Stimulated activated CD8-positive, alpha-beta memory T cell treated with anti-CD3 and anti-CD28 coated beads, Interleukin-4, amount 100 ng/mL, for 24 hours (primary cell): Measurements from ENCODE around the gene NDUFS6.
A peak's percentile ranks its signal among the peaks of the same experiment; 100 is the strongest.

Source experiments
- DNase-seq: peaks from one replicate; pipeline ENCODE4 v3.0.0-alpha.2; 2020; ENCODE audit warnings: low read depth

The NDUFS6 gene

GRCh38 chr5:1801222-1801966, at the start of gene NDUFS6:
TSS of gene NDUFS6 (plus strand) at chr5:1801407. CDS start at chr5:1801418, 11 bp downstream.
- DNase-seq: peak; percentile 80

- no peak for DNase-seq
Measured at GRCh38 chr5:1751864-1752822, 49.1 kb upstream of the NDUFS6 start.

GRCh38 chr5:1752881-1753280, 48.3 kb upstream of the NDUFS6 start:
- no peak for DNase-seq

DNA sequence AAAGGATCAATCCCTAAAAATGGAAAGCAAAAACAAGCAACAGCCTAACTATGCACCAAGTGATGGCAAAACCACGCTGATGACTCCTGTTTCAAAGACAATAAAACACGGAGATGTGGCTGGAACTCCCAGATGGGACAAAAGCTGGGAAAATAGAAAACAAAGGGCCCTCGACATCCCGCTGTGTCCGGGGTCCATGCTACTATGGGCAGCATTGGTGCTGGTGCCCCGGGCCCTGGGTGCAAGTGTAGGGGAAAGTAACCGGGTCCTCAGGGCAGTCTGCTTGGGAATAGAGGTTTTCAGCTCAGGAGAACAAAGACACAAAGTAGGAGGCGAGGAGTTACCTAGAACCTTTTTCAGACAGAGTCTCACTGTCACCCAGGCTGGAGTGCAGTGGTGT, 47.7 kb upstream of the NDUFS6 start:
- no peak for DNase-seq

DNA sequence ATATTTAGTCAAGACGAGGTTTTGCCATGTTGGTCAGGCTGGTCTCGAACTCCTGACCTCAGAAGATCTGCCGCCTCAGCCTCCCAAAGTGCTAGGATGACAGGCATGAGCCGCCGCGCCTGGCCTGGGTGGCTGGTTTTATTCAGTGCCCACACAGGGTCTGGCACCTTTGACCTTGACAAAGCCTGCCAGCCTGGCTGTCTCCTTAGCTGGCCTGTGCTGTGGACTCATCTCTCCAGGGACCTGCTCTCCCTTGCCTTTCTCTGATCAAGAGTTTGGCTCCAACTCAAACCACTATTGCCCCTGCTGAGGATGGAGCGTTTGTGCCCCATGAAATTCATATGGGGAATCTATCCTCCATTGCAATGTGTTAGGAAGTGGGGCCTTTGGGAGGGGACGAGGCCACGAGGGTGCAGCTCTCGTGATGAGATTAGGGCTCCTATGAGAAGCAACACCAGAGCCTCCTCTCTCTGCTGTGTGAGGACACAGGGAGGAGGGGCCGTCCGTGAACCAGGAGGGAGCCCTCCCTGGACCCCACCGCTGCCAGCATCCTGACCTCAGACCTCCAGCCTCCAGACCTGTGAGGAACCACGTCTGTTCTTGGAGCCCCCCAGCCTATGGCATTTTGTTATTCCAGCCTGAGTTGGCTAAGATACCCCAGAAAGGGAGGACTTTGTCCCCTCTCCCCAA, 46.5 kb upstream of the NDUFS6 start:
- no peak for DNase-seq

DNA sequence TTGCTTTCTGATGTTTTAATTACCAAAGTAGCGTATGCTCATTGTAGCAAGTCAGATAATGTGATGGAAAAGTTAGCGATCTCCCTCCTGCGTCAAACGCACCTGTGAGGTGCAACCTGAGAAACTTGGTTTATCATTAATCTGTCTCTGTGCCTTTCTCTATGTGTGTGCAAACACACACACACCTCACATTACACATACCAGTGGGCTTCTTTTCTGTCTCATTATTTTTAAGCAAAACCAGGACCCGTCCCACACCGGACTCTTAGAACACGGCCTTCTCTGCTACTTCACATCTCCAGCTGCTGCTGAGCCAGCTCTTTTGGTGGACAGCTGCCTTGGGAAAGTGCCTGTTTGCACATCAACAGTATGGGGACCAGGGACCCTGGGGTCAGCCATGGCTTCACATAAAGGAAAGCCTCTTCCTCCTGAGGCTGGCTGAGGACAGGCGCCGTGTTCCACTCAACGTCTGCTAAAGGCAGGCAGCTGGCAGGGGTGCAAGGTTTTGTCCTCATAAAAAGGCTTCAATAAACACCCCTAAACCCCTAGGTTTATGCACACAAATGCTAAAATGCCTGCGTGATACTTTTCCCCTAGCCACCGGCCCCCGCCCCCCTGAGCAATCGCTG, 45.8 kb upstream of the NDUFS6 start:
- no peak for DNase-seq

- no peak for DNase-seq
Measured at GRCh38 chr5:1756481-1756880, 44.7 kb upstream of the NDUFS6 start.

- DNase-seq: no peak
Measured at GRCh38 chr5:1757511-1757910, 43.7 kb upstream of the NDUFS6 start.

- DNase-seq: no peak
Measured at GRCh38 chr5:1758574-1758973, 42.6 kb upstream of the NDUFS6 start.

DNA sequence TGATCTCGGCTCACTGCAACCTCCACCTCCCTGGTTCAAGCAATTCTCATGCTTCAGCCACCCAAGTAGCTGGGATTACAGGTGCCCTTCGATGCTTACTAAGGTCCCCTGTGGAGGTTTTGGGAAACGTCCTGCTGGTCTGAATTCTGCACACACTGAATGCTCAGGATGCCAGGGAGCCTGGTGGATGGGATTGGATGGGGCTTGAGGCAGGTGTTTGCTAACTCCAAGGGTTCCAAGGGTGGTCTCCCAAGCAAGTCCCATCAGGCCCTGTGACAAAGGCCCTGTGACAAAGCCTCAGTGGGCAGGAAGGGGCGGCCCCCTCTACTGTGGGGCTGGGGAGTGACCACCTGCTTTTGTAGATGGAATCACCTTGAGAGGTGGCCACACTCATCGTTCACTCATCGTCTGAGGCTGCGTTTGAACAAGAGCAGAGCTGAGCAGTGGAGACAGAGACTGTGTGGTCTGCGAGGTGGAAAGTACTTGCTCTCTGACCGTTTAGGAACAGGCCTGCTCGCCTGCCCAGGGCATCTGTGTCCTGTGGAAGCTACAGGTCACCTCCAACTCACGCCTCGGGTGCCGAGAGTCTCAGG, 41.7 kb upstream of the NDUFS6 start:
- DNase-seq: no peak

GRCh38 chr5:1760231-1760630, 41.0 kb upstream of the NDUFS6 start:
- no peak for DNase-seq

DNA sequence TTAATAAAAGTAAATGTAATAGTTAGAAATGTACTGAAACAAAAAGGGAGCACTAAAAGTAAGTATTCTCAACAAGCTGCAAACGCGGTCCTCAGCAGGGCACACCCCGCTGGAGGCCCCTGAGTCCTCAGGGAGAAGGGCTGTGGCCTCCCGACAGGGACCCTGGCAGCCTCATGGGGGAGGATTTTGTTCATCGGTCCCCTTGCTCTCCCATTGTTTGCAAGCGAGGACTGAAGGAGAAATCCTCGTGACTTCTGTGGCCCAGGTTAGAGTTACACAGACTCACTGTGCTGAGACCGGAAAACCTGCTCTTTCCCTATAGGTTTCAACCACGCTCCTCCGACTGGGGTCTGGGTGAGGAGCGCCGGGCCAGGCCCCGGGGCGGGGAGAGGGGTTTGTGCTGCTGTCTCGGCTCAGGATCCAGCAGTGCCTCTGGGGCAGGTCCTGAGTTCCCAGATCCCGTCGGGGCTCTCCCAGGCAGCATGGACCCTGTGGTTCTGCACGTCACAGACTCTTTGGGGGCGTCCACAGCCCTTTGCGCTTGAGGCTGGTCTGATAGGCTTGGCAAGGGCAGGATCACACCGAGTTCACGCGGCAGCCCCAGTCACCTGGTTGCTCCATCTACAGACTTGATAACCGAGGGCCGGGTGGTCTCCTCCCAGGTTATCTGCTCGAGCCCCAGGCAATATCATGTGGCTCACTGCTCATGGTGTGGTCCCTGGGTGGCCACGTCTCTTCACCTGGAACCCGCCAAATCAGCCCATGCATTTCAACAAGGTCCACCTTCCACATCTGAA, 40.4 kb upstream of the NDUFS6 start:
- no peak for DNase-seq

DNA sequence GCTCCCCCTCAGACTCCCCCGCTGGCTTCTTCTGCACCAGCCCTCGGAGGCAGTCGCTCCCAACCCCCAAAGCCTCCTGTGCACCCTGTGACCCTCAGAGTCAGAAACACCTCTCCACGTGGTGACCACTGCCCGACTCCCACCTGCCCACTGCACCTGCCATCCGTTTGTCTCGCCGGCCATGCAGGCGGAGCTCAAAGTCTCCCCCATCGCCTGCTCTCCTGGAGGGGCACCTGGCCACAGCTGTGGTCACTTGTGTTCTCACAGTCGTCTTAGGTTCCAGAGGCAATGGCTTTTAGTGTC, 39.8 kb upstream of the NDUFS6 start:
- DNase-seq: no peak

GRCh38 chr5:1762121-1762882, 38.9 kb upstream of the NDUFS6 start:
- DNase-seq: no peak

GRCh38 chr5:1762883-1763547, 38.2 kb upstream of the NDUFS6 start:
- no peak for DNase-seq

DNA sequence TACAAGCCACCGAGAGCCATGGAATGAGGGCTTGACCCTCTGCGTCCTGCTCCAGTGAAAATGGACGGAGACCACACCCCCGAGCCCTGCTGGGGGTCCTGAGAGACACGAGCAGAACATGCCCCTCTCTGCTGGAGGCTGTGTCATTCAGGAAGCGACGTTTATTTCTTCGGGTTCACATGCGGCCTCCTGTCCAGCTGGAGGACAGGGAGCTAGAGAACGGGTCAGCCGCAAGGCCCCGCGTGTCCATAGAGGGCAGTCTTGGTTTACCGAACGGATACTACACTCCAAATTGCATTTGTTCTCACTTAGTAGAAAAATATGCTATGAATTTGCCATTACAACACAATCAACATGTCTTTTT, 37.7 kb upstream of the NDUFS6 start:
- no peak for DNase-seq

- DNase-seq: no peak
Measured at GRCh38 chr5:1763960-1764605, 37.1 kb upstream of the NDUFS6 start.

- DNase-seq: no peak
Measured at GRCh38 chr5:1764606-1764960, 36.6 kb upstream of the NDUFS6 start.

DNA sequence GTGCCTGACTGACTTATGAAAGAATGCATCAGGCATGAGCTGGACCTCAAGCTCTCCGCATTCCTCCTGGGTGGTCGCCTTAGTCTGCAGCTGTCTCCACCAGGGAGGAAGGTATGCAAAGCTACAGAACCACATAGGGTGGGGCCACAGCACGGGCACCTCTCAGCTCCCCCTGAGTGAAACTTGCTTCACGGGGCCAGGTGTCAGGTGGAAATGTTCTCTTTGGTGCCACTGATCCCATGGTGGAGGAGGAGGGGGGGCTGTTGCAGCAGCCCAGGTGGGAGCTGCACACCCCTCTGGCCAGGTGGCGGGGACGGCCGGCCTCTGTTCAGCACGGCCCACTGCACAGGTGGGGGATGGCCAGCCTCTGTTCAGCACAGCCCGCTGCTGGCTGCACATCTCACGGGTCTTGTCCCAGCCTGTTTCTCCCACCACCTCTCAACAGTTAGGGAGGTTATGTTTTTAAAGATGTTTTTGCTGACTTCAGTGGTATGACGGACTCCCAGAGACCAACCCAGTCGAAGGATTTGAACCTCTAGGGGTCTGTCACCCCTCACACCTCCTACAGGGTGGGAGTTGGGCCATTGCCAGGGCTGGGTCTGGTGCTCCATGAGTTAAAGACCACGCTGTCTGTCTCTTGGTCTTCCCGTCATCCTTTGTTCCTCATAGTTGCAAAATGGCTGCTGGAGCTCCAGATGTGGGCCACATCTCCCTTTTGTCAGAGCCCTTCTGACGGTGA, 35.9 kb upstream of the NDUFS6 start:
- no peak for DNase-seq
